Stimulated activated CD8-positive, alpha-beta memory T cell treated with anti-CD3 and anti-CD28 coated beads, Interleukin-12 subunit alpha, Interleukin-12 subunit beta, amount 100 ng/mL, for 4 hours (primary cell): Measurements from ENCODE around the gene CUL4A.

Source experiments
- DNase-seq: peaks from one replicate; pipeline ENCODE4 v3.0.0-alpha.2; 2020; ENCODE audit warnings: low read depth

Gene CUL4A

DNA sequence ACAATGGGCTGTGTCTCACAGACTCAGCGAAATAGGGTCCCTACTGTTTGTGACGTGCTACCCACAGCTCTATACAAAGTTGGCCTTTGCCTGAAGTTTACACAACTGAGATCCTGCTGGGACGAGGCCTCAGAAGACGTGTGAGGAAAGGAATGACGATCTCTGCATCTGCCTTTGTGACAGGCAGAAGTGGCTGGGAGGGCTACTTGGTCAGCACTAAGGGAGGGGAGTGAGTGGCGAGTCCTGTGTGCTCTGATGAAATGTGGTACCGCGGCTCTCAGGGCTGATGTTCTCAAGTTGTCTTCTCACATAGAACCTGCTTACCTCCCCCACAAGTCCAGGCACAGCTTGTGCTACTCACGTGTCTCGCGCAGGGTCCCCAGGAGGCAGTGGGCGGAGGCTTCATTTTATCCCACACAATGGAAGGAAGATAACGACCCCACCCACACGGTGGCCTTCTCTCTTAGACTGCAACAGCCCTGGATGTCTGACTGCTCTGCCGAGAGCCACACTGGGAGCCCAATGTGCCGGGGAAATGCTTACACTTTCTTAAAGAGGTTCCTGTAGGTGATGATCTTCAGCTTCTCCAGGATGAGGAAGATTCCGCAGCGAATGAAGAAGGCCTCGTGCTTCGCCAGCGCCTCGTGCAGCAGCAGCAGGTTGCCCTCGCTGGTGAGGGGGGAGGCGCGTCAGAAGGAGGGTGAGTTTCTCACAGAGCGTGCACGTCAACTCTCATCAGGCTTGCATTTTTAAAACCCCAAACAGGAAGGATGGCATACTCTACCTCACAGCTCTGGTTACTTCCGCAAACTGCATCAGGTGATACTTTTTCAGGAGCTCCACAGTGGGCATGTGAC is 29.8 kb upstream of the CUL4A start:
- no peak for DNase-seq

DNA sequence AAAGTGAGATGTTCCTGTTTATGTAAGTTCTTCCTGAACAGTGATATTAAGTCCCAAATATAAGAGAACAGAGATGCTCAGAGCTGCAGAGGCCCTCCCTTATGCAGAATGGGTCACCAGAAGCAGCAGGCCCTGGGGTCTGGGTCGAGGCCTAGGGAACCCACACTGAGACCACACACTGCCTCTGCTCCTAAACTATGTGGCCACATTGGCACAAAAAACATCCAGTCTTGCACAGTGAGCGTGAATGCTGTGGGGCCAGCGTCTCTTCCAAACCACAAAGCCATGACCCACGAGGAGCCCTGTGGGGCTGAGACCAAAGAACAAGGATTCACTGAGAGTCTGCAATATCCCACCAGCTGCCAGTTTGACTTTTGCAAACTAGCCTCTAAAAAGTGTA is 27.4 kb upstream of the CUL4A start:
- no peak for DNase-seq

DNA sequence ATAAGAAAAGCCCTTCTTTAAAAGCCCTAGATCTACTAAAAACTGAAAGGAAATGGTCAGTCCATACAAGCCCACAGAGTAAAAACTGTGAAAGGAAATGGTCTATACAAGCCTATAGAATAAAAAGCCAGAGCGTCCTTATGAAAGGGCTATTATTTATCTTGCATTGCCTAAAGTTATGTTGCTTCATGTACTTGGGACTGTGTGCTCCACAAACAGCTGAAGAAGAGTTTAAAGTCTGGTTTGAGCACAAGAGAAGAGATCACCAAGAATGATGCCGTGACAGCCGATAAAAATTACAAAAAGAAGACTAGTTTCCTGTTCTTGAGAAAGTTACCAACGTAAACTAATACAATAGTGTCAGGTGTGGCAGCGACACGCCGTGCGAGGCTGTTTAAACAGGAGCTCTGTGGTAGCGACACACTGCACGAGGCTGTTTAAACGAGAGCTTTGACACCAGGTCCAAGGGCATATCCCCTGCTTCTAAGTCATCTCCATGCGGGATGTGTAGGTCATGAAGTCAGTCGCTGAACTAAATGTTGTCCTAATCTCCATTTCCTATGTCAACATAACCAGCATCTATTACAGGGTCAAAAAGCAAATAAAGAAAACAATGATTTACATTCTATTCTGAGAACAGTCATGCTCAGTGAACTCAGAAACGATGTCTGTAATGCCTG is 25.8 kb upstream of the CUL4A start:
- DNase-seq: no peak

DNA sequence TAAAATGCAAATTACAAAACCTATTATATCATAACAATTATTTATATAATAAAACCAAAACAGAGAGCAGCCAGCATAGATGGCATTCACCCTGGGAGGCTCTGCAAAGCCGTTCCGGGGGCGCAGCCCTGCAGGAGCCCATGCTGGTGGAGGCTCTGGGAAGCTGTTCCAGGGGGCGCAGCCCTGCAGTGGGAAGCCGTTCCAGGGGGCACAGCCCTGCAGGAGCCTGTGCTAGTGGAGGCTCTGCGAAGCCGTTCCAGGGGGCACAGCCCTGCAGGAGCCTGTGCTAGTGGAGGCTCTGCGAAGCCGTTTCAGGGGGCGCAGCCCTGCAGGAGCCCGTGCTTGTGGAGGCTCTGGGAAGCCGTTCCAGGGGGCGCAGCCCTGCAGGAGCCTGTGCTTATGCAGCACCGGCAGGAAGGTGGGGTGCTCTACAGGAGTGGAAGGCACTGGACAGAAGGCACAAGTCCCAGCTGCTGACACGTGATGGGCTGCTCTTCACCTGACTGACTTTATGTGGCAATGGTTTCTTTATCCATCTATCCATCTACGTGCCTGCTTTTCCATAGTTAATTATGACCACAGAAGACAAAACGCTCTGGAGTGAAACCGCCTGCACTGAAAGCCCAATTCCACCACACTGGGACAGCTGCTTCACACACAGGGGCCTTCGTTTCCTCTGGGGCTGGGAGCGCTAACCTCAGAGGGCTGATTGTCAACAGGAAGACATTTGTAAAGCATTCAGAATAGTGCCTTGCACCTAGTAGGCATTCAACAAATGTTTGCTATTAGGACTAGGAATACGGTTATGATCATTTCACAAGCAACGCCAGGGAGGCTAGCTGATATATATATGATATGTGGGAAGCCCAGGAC is 24.6 kb upstream of the CUL4A start:
- DNase-seq: no peak

DNA sequence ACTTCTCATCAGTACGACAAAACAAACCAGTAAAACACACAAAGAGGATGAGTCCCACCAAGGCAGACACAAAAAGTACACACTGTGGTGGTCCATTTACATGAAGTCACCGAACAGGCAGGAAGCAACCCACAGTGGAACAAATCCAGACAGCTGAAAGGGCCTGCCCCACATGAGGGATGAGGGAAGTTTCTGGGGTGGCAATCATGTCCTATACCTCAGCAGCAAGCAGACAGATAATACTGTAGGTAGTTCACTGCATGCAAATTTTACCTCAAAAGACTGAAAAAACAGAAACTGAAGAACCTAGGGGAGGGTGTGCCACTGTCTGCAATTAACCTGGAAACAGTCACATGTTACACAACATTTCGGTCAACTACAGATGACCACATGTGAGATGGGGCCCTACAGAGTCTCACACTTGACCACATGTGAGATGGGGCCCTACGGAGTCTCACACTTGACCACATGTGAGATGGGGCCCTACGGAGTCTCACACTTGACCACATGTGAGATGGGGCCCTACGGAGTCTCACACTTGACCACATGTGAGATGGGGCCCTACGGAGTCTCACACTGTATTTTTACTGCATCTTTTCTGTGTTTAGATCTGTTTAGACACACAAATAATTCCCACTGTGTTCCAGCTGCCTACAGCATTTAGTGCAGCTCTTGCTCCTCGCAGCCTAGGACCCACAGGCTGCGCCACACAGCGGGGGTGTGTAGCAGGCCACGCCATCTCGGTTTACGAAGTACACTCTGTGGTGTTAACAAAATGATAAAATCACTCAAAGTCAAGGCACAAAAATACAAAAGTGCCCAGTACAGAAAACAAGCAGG is 23.1 kb upstream of the CUL4A start:
- DNase-seq: no peak

DNA sequence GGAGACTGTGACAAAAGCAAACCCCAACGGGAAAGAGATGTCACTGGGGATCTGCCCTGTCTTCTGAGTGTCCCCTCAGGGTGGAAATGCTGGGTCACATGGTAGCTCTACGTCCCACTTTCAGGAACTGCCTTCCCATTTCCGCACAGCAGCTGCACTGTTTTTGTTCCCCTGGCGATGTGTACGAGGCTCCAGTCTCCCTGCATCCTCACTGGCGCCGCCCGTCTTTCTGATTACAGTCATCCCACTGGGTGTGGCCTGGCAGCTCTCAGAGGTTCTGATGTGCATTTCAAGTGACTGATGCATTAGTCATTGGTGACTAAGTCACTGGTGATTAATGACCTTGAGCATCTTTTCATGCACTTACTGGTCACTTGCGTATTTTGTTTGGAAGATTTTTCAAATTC is 22.1 kb upstream of the CUL4A start:
- no peak for DNase-seq

DNA sequence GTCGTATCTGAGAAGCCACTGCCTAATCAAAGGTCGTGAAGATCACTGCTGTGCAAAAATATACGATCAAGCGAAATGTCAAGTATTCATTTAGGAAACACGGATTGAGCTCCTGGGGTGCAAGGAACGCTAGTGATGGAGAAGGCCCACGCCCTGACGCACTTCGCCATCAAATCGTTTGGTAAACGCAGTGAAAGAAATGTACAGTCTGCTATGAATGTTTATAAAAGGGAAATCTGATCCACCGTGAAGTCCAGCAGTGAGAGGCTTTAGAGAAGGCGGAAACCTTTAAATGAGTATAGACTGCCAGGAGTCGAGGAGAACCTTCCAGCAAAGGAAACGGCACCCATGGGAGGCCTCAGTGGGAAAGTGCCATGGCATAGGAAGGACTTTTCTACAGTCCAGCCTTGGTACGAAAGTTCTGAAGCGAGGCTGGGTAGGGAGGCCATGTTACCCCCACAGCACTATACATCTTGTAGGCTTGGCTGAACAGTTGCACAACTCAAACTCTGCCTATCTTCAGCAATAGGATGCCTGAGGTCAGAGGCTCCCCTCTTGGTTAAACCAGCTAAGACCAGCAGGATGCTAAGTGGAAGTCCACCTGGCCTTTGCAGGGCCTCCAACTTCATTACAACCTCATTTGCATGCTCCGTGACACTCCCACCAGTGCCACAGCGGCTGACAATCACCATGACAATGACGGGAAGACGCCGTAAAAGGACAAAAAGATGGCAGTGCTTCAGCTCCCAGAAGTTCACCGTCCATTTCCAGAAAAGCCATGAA is 21.3 kb upstream of the CUL4A start:
- DNase-seq: no peak

DNA sequence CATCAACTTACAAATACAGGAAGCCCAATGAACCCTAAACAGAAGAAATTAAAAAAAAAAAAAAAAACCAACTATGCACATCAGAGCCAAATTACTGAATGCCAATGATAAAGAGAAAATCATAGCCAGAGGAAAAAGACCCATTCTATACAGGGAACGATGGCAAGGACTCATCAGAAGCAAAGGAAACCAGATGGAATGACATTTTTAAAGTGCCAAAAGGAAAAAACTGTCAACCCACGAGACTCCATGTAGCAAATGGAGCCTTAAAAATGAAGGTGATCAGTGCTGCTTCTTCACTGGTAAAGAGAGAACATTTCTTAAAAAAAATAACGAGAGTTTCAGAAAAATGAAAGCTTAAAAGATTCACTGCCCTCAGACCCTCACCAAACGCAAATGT is 19.2 kb upstream of the CUL4A start:
- DNase-seq: no peak

DNA sequence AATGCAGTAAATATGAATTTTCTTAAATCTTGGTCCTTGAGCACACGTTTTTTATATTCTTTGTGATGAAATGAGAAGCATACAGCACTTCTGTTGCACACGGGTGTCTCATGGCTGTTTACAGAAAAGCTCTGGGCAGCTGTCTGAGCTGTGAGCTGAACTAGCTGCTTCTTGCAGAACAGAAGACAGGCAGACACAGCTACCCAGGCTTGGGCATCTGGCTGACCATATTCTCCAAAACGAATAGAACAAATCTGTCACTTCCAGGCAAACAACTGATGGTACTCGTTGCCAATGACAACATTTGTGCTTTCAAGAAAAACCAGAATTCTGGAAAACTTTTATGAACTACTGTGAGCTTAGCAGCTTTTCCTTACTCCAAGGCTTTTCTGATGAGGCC is 17.1 kb upstream of the CUL4A start:
- no peak for DNase-seq

DNA sequence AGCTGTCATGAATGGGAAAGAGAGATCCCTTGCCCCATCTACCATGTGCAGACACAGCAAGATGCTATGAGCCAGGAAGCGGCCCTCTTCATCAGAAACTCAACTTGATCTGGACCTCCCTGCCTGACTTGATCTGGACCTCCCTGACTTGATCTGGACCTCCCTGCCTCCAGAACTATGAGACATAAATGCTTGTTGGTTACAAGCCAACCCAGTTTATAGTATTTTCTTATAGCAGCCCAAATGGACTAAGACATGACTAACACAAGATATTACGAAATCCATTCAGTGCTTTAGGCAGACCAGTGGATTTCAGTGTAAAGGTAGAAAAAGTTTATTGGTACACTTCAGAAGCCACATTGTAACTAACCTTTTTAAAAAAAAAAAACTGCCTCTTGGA is 16.5 kb upstream of the CUL4A start:
- DNase-seq: no peak

DNA sequence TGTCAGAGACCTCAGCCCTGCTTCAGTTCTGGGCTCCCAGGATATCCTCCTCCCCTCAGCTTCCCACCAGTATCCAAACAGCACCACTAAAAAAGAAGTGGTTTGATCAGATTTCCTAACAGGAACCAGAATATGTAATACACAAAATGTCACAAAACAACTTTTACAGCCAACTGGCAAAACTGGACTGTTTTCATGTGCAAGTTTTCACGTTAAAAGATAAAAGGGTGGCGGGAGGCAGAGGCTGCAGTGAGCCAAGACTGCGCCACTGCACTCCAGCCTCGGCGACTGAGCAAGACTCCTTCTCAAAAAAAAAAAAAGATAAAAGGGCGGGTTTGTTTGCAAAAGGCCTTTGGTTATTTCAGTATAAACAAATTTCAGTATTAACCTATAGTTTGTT is 14.1 kb upstream of the CUL4A start:
- DNase-seq: no peak

DNA sequence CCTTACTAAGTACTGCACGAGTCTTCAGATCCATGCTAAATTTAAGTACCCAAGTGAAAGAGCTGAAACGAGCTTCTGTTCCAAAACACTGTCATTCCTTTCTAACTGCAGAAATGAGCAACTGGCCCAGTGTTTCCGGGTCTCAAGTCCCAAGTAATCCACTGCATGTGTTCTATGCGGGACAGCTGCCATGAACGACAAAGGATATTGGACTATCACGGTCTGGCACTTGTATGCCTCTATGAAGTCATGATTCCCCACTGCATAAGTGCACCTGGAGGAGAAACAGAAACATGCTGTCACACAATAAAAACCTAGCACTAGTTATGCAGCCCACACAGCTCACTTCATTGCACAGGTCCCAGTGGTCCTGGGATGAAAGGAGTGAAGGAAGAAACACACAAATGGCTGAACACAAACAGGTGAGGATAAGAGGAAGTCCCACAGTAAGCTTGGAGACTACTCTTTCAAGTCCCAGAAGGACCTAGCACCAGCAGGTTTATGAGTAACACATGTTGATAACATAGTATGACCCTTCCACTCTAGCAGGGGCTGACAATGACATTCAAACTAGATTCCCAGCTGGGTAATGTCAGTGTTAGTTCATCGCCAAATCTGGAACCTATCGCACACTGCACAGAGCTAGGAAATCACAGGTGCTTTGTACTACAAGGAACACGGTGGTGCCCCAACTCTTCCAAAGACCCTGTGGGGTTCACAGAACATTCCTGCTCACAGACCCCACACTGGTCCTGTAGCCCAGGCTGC is 12.3 kb upstream of the CUL4A start:
- DNase-seq: no peak

DNA sequence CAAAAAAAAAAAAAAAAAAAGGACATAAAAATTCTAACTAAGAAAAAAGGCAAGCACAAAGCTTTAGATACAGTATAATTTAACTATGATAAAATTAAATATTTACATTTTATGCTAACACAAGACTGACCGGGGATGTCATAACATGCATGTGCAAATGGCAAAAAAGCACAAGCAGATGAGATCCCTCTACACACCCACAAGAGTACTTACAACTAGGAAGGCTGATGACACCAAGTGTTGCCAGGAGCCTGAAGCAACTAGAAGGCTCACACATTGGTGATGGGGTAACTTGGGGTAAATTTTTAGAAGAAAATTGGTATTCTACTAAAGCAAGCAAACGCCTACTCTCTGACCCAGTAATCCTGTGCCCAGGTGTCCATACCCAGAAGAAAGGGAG is 7.6 kb upstream of the CUL4A start:
- DNase-seq: no peak

DNA sequence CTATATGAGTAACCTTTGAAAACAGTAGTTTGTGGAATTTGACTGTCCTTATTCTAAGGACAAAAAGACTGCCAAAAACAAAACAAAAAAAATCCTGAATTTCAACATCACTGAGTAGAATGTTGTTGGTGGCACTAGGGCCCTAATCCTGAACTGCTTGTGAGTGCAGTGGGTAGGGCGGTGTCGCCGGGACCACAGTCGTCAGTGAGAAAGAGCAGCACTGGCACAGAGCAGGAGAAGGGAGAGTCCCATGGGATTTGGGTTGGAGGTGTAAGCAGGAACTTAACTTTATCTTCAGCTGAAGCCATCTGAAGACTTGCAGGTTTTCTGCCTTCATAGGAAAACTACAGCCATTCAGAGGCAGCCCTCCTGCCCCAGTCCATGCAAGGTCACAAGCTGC is 6.5 kb upstream of the CUL4A start:
- DNase-seq: no peak

DNA sequence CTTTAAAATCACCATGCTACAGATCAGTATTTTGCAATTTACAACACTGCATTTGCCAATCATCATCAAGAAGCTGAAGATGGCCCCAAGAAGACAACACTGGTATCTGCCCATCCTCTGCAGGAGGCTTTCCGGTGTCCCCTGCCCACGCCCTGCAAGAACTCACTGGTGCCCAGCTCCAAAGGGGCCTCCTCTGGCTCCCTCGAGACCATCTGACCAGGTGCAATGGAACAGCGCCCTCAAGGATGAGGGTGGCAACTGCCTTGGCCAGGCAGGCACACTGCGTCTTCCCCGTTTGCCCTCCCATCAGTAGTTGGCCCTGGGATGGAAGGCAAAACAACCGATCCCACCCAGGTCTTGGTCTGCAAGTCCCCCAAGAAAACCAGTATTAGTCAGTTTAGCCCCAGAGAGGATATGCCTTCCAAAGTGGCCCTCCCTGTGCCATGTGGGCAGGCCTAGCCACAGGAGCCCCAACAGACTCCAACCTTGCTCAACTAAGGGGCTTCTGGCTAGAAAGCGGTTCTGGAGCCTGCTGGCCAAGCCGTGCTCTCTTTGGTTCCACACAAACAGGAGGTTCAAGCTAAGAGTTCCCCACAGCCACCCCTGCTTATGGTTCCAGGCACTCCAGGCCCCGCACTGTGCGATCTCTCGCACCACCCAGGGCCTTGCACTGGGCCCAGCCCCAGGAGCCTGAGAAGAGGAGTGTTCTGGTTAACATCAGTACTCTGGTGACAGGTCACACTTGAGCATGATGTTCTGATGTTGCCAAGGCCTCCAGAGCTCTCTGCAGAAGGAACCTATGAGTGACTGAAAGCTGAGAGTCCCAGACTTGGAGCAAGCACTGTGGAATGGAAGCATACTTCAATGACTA is 5.7 kb upstream of the CUL4A start:
- DNase-seq: no peak

DNA sequence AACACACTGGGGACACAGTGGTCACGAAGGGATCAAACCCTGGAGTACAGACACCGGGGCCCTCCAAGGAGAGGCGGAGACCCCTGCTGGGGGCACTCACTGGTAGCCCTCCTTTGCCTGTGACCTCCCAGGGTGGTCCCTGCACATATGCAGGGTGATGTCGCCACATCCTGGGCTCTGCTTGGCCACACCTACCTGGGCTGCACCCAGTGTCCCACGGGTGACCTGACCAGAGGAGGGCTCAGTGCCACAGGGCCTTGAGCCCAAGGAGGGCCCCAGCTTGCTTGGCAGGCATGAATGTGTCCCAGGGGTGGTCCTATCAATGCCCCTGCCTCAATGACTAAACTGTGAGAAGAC is 5.1 kb upstream of the CUL4A start:
- no peak for DNase-seq

DNA sequence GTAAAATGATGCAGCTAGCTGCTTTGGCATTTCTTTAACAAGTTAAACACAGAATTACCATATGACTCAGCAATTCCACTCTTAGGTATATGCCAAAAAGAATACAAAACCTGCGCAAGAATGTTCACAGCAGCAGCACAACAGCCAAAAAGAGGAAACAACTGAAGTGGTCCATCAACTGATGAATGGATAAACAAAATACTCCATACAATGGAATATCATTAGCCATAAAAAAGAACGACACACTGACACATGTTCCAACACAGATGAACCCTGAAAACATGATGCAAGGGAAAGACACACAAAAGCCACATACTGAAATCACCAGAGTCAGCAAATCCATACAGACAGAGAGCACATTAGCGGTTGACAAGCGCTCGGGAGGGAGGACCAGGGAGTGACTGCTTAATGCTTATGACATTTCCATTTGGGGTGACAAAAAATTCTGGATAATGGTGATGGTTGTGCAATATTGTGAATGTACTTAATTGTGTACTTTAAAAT is 3.9 kb upstream of the CUL4A start:
- DNase-seq: no peak

DNA sequence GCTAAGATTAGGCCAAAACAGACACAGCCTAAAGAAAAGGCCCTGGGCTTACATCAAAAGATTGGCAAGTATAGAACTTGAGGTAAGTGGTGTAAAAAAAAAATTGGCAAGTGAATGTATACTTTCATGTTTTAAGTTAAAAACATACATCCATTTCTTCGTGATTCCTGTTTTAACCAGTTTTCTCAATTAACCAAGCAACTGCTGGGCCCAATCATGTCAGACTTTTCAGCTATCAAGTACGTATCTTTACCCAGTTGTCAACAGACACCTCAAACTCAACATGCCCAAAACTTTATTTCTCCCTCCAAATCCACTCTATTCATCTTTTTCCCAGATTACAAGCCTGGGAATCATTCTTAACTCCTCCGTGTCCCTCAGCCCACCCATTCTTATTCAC is 2.0 kb upstream of the CUL4A start:
- DNase-seq: no peak

DNA sequence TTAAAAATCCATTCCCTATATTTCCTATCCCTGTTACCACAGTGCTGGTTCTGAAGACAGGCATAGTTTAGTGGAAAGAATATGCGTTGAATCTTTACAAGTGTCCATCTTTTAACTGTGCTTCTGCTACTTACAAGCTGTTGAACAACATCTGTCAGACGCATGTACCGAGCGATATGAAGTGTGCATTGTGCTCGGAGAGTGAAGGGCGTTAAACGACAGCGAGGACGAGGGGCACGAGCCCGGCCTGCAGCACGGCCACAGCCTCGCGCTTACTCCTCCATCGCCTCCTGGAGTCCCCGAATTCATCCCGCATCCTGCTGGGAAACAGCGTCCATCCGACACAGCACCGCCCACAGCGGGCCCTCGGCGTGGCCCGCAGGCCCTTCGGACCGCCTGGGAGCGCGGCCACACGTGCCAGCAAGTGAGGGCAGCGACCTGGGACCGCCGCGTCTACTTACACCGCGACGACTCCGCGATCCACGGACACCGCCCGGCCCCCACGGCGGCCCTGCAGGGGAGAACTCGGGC is 1.5 kb upstream of the CUL4A start:
- DNase-seq: no peak
